Measurements from ENCODE around the gene IFNAR2.
"Not testable (repeated sequence)": the region's sequence is repeated elsewhere in the genome, so short reads cannot be mapped to it uniquely, and the experiment has no call there.

The IFNAR2 gene

DNA sequence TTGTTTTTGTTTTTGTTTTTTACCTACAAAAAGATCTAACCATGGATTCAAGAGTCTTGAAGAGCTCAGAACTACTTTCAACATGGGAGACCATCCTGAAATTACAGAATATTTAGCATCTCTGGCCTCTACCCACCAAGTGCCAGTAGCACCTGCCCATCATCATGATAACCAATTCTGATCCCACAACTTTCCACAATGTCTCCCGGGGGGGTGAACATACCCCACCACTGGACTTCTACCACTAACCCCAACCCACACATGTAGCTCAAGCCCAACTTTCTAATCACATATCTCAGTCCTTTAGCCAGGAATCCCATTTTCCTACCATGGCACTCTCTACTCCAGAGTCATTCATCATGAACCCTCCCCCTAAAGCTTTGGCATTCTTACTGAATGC is 15.7 kb upstream of the IFNAR2 start:
- no peak for DNase-seq (ENCODE audit: low read depth)

DNA sequence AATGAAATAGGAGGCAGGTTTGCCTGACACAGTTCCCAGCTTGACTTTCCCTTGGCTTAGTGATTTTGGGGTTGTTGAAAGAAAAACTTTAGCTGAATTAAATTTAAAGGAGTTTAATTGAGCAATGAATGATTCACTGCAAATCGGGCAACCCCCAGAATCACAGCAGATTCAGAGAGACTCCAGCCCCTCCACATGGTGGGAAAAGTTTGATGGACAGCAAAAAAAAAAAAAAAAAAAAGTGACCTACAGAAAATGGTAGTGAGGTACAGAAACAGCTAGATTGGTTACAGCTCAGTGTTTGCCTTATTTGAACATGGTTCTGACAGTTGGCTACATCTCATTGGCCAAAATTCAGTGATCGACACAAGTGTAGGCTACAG is 12.6 kb upstream of the IFNAR2 start:
- no peak for DNase-seq (ENCODE audit: low read depth)

DNA sequence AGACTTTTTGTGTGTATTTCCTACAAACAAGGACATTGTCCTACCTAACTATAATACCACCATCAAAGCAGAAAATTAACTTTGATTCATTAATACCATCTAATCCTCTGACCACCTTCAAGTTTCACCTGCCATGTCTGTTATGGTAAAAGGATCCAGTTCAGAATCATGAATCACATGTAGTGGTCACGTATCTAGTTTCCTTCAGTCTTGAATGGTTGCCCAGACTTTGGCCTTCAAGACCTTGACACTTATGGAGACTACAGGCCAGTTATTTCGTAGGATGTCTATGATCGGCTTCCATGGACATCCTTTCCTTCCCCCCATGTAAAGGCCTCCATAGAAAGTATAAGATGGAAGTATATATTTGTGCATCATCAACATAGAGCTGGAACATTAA is 10.4 kb upstream of the IFNAR2 start:
- DNase-seq (ENCODE audit: low read depth): no peak

DNA sequence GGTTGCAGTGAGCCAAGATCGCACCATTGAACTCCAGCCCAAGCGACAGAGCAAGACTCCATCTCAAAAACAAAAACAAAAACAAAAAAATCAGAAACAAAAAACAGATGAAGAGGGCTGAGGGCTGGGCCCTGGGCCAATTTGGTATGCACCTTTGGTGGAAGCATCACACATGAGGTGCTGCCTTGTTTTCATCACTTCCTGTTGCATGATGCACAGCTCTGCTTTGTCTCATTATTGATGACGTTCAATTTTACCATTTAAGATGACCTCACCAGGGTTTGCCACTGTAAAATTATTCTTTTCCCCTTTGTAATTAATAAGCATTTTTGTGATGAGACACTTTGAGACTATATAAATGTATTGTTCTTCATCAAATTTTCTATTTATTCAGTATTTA is 9.8 kb upstream of the IFNAR2 start:
- DNase-seq (ENCODE audit: low read depth): no peak

DNA sequence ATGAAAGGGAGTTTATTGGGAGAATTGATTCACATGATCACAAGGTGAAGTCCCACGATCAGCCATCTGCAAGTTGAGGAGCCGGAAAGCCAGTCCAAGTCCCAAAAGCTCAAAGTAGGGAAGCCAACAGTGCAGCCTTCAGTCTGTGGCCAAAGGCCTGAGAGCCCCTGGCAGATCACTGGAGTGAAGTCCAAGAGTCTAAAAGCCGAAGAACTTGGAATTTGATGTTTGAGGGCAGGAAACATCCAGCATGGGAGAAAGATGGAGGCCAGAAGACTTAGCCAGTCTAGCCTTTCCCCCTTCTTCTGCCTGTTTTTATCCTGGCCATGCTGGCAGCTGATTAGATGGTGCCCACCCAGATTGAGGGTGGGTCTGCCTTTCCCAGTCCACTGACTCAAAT is 4.4 kb upstream of the IFNAR2 start:
- DNase-seq (ENCODE audit: low read depth): not testable (repeated sequence)

DNA sequence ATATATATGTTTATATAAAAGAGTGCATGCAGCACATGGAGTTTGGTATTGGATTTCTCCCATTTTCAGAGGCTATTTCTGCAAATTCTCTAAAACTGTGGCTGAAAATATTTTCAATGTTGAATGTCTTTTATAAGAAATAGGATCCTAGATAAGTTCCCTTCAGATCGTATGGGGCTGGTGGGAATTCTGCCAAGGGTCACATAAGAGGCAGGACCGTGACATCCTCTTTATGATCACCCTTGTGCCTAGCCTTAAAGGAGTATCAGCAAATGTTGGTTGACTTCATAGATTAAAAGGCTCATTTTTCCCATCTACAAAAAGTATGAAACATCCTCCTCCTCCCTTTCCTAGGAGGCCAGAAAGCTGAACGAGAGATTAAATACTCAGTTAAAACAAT is 1.3 kb upstream of the IFNAR2 start:
- DNase-seq (ENCODE audit: low read depth): no peak

DNA sequence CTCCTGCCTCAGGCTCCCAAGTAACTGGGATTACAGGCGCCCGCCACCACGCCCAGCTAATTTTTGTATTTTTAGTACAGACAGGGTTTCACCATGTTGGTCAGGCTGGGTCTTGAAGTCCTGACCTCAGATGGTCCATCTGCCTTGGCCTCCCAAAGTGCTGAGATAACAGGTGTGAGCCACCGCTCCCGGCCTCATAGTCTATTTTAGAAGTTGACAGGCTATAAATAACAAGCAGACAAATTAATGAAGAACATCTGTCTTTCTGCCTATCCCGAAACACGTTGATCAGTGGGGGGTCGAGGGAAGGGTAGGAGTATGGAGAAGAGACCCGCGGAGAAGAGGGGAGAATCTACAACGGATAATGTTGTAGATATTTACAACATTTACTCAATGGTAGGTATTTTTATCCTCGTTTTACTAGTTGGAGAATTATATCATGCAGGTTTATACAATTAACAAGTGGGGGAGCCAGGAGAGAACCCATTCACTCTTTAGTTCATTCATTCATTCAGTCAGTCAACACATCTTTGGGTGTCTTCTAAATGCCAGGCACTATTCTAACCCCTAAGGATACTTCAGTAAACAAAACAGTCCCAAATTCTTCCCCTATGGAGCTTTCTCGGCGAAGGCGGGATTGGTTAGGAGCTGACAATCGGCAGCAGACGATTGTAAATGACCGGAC is 497 bp upstream of the IFNAR2 start:
- no peak for DNase-seq (ENCODE audit: low read depth)

DNA sequence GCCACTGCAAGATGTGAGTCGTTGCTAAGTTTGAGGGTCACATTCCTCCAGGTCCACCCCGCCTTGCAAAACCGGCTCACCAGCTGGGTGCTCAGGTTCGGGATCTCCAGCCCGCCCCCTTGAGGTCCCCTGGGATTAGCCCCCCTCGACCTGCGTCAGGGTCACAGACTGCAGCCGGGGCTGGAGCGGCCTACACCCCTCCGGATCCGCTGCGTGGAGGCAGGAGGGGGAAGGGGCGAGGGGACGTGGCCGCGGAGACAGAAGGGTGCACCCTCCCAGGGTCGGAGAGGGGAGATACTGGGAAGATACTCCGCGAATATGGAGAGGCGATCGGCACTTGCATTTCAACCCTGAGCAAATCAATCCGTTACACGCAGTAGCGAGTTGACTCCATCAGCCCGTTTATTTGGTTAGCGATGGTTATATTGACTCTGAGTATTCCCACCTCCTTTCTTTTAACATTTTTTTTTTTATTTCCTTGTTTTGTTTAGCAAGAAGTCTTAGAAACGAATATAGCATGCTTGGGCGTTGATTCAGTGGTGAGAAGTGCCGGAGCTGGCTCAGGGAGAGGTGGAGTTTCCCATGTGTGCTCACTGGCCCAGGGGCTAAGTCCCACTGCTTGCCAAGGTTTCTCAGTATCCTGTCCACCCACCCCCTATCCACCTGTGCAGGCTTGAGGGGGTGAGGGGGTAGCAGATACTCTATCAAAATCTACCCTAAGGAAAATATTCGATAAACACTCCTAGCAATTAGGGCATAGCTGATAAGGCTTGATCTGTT is 997 bp downstream of the IFNAR2 start:
- DNase-seq (ENCODE audit: low read depth): no peak

DNA sequence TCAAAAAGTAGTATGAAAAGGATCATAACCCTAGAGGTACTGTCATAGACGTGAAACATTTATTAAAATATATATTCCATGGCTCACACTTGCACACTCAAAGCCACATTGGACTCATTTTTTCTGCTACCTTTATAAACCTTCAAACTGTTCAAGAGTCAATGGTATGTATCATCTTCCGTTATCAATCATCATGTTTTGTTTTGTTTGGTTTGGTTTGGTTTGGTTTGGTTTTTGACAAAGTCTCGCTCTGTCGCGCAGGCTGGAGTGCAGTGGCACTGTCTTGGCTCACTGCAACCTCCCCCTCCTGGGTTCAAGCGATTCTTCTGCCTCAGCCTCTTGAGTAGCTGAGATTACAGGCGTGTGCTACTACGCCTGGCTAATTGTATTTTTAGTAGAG is 1.8 kb downstream of the IFNAR2 start:
- DNase-seq (ENCODE audit: low read depth): peak; percentile 57

DNA sequence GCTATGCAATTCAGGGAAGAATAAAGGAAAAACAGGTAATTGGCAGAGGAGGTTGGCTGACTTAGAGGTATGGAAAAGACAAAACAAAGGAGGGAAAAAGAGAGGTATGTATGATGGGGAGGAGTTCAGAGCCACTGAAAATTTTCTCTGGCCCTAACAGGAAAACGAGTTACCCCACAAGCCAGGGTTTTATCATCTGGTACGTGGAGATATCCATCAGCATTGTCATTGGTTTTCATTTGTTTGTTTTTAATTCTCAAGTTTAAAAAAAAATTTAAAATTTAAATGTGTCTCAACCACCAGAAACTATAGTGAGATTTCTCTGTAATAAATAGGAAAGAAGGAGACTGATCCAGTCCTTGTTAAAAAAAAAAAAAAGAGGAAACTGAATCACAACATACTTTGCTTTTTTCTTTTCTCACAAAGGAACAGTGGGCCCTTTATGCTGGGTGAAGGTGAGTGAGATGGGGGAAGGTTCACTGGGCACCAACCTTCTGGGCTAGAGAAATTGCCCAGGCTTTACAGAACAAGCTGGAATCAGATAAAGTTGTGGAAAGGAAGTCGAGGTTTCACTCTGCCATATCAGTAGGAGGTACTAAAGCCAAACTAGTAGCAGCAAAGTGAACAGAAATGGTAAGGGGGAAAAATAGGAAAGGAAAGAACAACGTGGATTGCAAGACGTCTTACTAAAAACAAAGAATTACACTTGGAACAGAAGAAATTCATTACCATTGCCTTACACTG is 2.7 kb downstream of the IFNAR2 start:
- no peak for DNase-seq (ENCODE audit: low read depth)

DNA sequence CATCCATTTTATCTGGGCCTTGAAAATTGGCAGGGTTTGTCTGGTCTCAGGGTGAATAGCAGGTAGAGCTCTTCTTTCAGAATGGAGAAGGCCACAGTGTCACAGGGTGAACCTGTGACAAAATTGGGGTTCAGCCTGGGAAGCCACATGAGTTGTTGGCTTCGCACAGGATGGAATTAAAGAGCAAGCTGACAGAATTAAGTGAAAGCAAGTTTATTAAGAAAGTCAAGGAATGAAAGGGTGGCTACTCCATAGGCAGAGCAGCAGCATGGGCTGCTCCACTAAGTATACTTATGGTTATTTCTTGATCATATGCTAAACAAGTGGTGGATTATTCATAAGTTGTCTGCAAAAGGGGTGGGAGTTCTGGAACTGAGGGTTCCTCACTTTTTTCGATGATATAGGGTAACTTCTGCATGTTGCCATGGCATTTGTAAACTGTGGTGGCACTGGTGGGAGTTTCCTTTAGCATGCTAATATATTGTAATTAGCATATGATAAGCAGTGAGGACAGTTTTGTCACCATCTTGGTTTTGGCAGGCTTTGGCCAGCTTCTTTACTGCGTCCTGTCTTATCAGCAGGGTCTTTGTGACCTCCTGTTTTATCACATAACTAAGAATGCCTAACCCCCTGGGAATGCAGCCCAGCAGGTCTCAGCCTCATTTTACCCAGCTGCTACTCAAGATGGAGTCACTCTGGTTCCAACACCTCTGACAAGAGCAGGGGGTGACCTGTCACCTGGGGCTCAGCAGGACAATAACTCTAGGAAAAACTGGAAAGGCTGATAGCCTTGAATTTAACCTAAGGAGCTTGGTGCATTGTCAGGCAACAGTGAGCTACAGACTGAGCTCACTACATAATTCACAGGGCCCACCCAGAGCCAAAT is 5.1 kb downstream of the IFNAR2 start:
- DNase-seq (ENCODE audit: low read depth): no peak

DNA sequence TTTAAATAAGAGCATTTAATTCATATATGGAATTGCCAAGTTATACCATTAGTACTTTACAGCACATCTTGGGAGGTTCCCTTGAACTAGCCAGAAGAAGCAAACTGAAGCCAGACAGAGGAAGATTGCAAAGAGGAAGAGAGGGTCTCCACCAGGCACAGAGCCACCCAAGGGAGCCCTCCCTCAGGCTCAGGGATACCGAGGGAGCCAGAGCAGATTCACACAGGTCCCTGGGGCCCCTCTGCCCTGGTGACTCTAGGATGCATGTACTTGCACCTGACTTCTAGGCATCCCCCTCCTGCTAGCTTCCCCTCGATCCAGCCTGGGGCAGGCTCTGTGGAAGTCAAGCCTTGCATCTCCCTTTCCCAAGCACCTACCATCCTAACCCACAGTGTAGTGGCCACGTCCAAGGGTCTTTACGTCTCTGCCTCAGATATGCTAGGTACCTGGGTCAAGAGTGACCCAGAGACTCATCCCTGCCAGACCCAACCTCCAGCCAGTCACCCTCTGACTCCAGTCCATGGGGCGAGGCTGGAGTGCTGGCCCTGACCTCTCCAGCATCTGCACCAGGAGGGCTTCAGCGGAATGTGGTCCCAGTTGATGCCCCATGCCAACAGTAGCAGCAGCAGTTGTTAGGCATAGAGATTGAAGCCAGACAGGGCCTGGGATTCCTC is 6.4 kb downstream of the IFNAR2 start:
- no peak for DNase-seq (ENCODE audit: low read depth)

DNA sequence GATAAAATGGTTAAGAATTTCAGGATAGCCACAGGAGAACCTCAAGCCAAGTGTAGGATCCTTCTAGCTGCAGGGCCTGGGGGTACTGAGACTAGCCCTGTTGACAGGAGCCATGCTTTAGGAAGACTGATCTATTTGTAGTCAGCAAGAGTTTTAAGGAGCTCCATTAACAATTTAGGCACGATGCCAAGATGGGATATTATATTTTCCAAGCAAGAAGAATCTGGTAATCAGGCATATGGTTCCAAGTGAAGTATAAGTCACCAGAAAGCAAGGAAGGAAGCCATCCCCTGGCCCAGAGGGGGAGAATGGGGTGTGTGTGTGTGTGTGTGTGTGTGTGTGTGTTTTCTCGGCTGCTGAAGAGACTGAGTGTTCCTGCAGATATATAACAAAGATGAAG is 7.0 kb downstream of the IFNAR2 start:
- no peak for DNase-seq (ENCODE audit: low read depth)

DNA sequence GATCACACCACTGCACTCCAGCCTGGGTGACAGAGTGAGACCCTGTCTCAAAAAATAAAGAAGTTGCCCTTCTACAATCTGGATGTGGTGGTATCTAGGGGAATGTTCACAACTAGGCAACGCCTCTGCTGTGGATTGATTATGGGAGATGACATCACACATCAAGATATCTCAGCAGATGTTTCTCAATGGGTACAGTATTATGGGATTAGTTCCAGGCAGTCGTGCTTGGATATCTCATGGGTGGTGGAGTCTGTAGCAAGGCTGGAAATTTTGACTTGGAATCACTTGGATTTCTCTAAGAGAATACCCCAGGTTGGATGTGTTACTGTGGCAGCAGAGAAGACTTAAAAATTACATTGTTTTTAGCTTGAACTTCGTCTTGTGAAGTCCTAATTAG is 7.7 kb downstream of the IFNAR2 start:
- DNase-seq (ENCODE audit: low read depth): no peak

DNA sequence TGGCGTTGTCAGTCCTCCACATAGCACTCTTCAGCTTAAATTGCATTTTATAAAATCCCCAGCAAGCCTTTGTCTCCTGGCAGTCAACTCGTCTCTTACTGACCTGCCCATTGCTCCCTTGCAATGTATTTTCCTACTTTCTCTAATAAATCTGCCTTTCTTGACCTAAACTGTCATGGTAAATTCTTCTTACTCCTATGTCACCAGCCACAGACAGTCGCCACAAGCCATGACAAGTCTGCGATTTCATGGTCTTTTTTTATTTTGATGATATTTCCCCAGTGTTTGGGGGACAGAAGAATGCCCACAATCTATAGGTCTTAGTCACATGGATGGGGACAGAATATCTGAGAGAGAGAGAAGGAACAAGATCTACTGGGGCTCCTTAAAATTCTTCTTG is 8.4 kb downstream of the IFNAR2 start:
- DNase-seq (ENCODE audit: low read depth): no peak

DNA sequence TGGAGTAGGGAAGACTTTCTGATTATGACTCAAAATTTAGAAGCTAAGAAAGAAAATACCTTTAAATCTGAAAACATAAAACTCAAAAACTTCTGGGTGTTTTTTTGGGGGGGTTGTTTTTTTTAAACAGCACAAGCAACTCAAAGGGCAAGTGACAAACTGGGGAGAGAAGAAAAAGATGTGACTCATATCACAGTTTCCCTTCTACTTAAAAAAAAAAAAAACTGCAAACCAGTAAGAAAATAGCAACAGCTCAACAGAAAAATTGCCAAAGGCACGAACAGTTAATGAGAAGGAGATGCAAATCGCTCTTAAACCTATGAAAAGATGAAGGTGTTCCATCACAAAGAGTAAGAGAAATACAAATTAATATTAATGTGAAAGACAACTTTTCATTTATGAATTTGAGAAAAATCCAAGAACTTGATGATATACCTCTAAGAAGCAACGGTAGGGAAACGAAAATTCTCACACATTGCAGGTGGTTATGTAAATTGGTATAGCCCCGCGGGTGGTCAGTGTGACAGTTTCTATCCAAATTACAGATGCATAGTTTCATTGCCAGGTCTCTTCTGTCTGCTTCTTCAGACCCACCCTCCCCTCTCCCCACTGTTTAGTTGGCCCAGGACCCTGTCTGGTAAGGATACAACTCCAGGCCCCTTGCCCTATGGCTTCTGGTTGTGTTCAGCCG is 9.0 kb downstream of the IFNAR2 start:
- no peak for DNase-seq (ENCODE audit: low read depth)

DNA sequence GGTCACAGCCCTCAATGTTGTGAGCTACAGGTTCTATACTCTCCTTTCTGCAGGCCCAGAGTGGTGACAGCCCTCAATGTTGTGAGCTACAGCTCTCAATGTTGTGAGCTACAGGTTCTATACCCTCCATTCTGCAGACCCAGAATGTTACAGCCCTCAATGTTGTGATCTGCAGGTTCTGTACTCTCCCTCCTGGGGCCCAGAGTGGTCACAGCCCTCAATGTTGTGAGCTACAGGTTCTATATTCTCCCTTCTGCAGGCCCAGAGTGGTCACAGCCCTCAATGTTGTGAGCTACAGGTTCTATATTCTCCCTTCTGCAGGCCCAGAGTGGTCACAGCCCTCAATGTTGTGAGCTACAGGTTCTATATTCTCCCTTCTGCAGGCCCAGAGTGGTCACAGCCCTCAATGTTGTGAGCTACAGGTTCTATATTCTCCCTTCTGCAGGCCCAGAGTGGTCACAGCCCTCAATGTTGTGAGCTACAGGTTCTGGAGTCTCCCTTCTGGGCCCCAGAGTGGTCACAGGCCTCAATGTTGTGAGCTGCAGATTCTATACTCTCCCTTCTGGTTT is 9.9 kb downstream of the IFNAR2 start:
- DNase-seq (ENCODE audit: low read depth): not testable (repeated sequence)

DNA sequence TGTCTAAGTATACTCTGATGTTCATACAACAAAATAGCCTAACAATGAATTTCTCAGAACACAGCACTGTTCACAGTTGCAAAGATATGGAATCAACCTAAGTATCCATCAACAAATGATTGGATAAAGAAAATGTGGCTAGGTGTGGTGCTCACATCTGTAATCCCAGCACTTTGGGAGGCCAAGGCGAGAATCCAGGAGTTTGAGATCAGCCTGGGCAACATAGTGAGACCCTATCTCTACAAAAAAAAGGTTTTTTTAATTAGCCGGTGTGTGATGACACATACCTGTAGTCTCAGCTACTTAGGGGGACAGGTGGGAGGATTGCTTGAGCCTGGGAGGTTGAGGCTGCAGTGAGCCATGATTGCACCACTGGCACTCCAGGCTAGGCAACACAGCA is 10.7 kb downstream of the IFNAR2 start:
- no peak for DNase-seq (ENCODE audit: low read depth)

DNA sequence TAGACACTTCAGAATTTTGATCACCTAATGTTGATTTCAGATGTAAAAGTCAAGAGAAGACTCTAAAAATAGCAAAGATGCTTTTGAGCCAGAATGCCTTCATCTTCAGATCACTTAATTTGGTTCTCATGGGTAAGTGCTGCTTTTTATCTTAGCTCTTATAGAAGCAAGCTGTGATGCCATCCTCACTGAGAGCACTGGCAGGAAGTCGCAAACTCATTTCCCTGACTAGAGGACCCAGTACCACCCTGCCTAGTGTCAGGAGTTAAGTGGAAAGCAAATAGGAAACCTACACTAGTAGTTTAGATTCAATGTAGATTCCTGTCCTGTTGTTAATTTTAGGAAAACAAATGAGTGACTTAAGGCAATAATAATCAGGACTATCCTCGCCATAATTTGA is 12.1 kb downstream of the IFNAR2 start:
- no peak for DNase-seq (ENCODE audit: low read depth)

DNA sequence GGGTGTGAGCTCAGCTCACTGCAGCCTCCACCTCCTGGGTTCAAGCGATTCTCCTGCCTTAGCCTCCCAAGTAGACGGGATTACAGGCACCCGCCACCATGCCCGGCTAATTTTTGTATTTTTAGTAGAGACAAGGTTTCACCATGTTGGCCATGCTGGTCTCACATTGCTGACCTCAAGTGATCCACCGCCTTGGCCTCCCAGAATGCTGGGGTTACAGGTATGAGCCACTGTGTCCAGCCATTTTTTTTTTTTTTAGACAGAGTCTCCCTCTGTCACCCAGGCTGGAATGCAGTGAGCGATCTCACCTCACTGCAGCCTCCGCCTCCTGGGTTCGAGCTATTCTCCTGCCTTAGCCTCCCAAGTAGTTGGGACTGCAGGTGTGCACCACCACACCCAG is 13.1 kb downstream of the IFNAR2 start:
- DNase-seq (ENCODE audit: low read depth): not testable (repeated sequence)
